Stimulated activated CD8-positive, alpha-beta memory T cell treated with anti-CD3 and anti-CD28 coated beads, Interleukin-7, amount 100 ng/mL, for 4 hours (primary cell): ENCODE results near the gene KCNH2.
"Not testable (repeated sequence)": the region's sequence is repeated elsewhere in the genome, so short reads cannot be mapped to it uniquely, and the experiment has no call there.

ENCODE experiments used
- DNase-seq, 2 donors: peaks; one replicate each; pipeline ENCODE4 v3.0.0-alpha.2; 2020; ENCODE audit warnings: low read depth in 2 of 2

The KCNH2 gene

DNA sequence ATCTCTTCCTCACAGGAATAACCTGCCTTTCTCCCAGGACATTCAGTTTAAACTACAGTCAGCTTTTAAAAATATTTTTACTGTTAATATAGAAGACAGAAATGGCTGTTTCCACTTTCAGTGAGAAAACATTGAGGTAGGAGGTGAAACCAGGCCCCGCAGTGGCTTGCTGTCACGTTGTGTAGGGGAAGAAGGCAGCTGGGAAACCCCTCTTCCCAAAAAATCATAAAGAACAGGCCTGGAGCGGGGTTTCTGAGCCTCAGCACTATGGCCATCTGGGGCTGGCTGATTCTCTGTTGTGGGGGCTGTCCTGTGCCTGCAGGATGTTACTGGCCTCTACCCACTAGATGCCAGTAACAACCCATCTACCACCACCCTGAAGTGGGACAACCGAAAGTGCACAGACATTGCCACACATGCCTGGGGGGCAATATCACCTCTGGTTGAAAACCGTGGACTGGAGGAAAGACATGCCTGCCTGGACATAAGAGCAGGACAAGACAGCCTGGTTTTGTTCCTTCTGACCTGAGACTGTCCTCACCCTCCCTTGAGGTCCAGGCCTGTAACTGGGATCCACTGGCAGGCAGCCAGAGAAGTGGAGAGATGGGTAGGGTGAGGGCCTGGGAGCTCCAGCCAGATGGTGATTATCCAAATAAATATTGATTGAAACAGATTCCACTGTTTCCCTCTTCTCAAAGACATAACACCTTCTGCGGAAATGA lies 43.9 kb downstream of the KCNH2 start:
- no peak for DNase-seq

DNA sequence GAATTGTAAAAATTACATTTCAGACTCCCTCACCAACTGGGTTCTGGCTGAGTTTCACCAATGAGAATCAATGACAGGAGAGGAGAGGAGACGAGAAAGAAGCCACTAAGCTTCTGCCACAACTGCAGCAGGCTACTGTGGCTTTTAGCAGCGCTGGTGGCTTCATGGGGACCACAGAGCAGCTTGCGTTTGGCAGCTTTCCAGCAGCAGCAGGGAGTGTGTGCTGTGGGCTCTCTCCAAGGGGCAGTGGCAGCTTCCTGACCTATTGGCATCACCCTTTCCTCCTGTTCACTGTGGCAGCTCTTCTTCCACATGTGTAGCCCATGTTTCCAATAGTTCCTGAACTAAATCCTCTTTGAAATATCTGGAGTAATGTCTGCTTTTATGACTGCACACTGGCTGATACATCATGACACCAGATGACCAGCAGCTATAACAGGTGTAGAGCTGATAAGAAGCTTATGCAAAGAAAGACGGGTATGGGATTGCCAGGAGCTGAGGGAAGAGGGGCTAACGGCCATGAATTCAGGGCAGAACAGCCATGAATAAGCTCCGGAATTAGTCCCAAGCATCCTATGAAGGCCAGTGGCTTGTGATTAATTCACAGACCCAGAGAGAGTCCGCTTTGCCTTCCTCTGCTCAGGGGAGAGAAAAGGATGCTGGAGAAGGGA lies 46.8 kb downstream of the KCNH2 start:
- DNase-seq: no peak

DNA sequence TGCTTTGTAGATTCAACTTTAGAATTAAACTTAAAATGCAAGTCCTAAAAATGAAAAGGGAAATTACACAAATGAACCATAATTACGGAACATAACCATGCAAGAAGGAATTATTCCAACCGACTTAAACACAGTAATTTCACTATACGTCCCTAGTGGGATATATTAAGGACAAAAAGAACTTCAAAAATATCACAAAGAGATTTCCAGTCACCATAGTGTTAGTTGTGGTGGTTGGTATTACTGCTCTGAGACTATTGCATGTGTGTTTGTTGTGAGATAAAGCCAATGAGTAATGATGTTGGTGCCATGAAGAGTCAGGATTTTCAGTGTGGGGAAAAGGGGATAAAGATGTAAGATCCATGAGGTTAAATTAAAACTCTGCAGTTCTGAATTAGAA lies 49.6 kb downstream of the KCNH2 start:
- no peak for DNase-seq

DNA sequence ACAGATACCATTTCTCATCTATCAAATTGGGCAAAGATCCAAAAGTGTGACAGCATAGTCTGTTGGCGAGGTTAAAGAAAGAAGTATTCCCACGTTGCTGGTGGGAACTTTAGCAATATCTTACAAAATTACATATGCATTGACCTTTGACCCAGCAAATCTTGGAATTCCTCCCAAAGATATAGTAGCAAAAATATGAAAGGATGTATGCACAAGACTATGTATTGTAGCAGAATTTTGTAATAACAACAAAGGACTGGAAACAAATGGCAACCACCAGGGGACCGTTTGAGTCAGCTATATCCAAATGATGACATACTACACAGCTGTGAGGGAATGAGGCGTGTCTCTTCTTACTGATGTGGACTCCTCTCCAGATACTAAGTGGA lies 50.2 kb downstream of the KCNH2 start:
- no peak for DNase-seq

DNA sequence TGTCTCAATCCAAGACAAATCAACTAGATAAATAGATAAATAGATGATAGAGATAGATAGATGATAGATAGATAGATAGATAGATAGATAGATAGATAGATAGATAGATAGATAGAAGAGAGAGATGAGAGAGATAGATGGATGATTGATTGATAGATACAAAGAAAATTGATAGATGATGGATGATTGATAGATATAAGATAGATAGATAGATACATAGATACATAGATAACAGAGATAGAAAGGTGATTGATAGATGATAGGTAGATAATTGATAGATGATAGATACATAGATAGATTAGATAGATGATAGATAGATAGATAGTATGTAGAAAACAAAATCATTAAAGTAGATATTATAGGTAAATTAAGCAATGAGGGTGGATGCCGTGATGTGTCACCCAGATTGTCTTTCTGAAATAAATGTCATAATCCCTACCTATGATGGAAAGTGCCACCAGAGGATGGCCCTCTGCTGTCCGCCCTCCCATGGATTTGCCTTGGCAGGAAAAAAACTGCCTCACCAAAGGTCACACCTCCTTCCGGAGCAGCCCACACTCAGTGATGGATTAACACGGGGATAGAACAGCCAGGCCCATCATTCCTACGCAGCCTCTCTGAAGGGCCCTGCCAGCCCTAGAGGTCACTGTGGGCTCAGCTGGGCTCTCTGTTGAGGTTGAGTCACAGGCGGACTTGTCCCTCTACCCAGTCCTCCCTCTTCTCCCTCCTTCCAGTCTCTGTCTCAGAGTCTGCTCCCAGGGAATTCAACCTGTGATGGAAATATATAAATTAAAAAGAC lies 50.8 kb downstream of the KCNH2 start:
- no peak for DNase-seq

DNA sequence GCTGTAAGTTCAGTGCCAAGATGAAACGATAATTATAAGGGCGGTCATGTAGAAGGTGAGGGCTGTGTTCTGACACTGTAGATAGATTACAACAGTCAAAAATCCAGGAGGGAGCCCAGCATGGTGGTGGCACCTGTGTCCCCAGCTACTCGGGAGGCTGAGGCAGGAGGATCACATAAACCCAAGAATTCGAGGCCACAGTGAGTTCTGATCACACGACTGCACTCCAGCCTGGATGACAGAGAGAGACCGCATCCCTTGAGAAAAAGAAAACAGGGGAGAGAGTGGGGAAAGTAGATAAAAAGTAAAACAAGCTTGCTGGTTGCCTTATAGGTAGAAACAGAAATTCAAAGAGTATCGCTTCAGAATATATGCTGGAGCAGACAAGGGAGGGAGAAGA lies 52.1 kb downstream of the KCNH2 start:
- DNase-seq: no peak

DNA sequence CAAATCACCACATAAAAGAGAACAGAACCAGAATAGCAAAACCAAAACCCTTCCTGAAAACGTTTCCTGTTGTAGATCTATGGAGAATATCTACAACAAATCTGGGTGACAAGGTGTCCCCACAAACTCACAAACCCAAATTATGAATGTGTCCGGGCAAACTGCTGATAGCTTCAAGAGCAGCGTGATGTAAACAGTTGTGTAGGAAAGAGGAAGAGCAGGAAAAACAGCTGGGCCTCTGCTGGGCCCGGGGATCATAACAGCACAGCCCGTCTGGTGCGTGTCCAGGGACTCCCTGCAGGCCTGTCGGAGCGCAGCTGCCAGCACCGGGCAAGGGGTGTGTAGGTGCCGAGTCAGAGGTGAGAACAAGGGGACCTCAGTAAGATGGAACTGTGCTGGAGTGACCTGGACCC lies 53.7 kb downstream of the KCNH2 start:
- no peak for DNase-seq

DNA sequence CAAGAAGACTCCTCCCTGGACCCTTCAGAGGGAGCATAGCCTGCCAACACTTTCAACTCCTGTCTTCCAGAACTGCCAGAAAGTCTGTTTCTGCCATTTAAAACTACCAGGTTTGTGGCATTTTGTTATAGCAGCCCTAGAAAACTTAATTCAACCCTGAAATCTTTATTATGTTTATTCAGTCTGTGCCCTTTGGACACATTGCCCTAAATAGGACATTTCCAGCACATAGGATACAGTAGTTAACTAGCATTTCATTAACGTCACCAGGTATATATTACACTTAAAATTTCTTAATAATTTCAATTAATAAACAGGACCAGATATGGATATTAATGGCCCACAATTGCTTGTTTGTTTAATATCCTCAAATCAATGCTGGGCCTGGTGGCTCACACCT lies 54.3 kb downstream of the KCNH2 start:
- DNase-seq: no peak

DNA sequence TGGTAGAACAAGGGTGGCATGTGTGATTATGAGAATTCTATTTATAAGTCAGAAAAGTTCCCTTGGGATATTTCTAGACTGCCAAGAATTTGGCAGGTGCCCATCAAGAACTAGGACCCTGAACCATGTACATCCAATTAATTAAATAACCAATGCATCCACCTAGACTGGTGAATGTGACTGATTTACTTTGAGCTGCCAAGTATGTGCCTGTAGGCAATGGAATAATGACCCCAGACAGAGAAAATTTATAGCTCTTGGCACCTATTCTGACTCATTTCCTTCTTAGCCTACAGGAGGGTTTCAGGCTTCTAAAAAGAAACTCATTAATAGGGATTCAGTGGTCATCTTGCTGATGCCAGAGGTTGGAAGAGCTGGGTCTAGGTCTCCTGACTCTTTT lies 54.9 kb downstream of the KCNH2 start:
- no peak for DNase-seq

DNA sequence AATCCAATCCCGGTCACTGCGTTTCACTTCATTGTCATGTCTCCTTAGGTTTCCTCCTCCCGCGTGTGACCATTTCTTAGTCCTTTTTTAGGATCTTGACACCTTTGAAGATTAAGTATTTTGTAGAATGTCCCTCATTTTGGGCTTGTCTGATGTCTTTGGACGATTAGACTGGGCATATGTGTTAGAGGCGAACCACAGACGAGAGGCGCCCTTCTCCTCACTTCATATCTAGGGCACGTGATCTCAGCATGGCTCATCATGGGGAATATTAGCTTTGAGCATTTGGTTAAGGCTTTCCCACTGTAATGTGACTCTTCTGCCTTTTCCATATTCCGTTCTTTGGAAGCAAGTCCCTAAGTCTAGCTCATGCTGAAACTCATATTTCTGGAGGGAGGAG lies 59.0 kb downstream of the KCNH2 start:
- no peak for DNase-seq

DNA sequence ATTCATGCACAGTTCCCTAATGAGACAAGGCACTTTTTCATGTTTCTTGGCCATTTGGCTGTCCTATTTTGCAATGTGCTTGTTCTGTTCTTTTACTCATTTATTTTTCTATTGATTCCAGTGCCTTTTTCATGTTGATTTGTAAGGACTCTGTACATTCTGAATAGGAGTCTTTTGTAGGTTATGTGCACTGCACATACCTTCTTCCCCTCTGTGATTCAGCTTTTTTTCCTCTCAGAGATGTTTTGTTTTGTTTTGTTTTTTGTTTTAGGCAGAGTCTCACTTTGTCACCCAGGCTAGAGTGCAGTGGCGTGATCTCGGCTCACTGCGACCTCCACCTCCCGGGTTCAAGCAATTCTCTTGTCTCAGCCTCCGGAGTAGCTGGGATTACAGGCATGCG lies 59.7 kb downstream of the KCNH2 start:
- no peak for DNase-seq

DNA sequence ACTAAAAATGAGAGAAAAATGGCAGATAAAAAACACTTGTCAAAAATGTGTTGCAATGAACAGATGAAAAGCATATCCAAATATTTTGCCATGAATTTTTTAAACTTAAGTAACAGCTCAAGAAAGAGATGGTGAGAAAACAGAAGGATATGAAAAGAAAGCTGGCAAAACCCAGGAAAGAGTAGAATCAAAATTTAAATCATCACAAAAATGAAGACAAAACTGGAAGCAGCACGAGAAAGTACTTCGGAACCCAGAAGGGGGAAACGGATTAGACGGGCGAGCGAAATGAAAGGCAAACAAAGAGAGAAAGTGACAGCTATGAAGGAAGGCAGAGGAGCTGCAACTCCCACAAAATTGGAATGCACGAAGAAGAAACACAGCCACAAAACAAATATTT lies 60.2 kb downstream of the KCNH2 start:
- DNase-seq: no peak

DNA sequence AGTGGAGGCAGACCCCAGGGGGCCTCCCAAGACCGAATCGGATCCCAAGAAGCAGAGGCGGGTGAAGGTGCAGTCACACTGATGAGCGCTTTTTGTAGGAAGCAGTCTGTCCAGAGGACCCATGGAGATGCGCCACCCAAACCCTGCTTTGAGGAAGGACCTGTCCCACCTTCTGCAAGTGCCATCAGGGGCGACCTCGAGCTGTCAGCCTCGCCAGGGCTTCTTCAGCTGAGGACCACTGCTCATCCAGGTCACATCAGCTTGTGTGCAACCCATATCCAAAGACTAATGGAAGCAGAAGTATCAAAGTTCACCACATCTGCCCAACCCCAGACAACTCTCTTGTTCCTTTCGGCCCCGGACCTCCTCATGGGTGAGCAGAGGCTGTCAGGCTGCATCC lies 61.5 kb downstream of the KCNH2 start:
- DNase-seq: no peak

DNA sequence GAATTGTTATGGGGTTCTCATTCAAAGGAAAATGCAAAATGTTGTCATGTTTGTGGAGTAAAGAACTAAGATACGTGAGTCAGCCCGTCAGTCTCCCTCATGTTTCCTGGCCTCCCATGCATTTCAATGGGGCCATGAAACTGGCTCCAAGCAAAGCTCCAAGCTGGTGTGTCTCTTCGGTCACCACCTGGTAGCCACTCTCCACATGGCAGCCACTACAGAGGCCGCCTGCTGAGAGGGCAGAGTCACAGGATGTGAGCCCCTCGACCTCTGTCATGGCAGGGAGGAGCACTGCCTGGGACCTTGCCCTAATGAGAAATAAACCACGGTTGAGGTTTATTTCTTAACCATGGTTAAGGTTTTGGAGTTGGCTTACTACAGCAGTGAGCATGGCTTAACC lies 63.2 kb downstream of the KCNH2 start:
- no peak for DNase-seq

DNA sequence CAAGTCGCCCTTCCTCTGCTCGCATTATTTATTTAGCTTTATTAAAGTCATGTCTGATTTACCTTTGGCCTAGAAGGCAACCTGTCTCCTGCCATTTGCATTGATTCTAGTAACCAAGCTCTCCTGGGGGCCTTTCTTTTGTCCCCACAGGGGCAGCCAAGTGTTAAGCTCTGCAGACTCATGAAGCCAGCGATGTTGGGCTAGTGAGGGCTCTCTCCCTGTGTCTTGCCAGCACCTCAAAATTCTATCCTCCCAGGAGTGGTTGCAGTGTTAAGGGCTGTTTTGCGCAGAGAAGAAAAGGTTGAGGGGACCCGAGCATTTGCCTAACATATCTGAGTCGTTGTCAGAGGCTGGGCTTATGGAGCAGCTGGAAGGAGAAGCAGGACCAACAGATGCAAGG lies 63.9 kb downstream of the KCNH2 start:
- DNase-seq: no peak

DNA sequence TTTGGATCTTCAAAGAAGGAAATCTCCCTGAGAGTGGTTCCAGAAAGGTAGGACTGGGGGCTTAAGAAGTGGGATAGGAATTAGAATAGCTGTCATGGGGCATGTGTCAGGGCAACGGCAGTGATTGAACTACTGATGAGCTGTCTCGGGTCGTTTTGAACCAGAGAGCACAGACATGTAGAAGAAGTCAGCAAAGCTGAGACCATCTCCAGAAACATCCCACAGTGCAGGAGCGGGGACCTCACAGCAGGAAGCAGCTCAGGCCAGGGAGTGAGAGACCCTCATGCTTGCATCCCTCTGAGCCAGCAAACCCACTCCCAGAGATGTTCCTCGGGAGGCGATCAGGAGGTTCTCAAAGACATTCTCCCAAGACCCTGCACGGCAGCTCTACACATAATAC lies 65.7 kb downstream of the KCNH2 start:
- DNase-seq: no peak

DNA sequence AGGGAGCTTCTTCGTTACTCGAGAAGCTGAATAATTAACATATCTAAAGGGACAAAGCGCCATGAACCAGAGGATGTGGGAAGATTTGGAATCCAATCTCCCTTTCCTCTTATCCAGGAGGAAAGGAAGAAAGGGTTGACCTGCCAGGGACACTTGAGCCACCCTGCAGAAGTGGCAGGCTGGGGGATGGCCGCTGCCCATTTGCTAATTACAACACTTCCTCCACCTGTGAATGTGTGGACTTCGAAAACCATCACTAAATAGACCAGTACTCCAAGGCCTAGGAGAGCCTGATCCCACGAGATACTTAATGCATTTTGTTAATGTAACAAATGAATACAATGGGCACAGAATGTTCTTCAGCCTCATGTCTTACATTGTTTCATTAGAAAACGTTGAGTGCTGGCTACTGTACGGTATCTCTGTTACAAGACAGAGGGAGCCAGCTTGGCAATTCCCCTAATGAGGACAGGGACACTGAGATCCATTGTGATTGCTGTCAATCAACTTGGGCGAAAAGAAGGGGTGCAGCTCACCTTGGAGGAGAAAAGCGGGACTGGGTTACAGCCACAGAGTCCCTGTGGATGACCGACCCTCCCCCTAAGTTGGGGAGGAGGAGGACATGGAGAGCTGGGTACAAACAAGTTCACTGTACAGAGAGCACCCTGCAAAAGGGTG lies 66.4 kb downstream of the KCNH2 start:
- DNase-seq: no peak

DNA sequence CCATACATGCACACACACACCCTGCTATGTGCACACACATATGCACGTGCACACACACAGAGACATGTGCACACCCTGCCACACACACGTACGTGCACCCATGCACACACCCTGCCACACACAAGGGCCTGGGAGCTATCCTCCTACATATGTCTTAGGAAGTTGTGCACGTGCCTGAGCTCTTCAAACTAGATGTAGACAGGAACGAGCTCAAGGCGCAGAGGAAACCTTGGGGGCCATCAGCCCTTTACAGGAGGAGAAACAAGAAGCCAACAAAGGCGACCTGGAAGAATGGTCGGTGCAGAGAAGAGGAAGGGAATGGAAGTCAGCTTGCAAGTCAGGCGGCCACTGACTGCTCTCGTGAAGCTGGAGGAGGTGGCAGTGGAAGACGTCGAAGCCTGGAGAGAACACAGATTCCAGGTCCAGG lies 67.1 kb downstream of the KCNH2 start:
- DNase-seq: no peak

DNA sequence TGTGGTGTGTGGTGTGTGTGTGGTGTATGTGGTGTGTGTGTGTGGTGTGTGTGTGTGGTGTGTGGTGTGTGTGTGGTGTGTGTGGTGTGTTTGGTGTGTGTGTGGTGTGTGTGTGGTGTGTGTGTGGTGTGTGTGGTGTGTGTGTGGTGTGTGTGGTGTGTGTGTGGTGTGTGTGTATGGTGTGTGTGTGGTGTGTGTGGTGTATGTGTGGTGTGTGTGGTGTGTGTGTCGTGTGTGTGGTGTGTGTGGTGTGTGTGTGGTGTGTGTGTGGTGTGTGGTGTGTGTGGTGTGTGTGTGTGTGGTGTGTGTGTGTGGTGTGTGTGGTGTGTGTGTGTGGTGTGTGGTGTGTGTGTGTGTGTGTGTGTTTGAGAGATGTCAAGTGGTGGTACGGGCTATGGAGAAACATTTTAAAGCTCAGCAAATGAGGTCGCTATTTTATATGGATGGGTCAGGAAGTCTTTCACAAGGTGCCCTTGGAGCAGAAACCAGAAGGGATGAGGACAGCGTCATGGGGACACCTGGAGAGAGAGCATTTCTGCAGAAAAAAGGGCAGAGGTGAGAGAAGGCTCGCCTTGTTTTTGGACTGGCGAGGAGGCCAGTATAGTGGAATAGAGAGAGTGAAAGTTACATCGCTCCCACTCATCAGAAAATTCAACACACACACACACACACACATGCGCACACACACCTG lies 67.7 kb downstream of the KCNH2 start:
- not testable (repeated sequence) for DNase-seq

DNA sequence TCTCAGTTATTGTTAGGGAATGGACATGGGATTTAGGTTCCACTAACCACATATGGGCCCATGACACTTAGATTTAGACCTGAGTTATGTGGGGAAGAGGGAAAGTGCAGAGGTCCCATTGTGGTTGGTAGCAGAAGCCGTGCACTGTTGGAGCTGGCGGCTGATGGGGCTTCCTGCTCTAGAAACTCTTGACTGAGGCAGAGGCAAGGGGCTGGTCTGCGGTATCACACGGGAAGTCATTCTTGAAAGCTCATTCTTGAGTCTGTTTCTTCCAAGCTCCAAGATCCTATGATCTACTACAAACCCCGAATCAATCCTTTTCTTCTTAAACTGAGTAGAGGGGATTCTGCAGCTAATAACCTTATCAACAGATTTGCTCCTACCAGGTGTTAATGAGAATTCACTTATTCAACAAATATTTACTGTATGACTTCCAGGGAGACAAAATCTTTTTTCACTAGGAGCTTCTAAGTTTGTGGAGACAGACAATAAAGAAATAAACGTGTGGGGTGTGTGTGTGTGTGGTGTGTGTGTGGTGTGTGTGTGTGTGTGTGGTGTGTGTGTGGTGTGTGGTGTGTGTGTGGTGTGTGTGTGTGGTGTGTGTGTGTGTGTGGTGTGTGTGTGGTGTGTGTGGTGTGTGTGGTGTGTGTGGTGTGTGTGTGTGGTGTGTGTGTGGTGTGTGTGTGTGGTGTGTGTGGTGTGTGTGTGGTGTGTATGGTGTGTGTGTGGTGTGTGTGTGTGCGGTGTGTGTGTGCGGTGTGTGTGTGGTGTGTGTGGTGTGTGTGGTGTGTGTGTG lies 68.7 kb downstream of the KCNH2 start:
- DNase-seq: peak in 1 of 2 donors; percentile 13

DNA sequence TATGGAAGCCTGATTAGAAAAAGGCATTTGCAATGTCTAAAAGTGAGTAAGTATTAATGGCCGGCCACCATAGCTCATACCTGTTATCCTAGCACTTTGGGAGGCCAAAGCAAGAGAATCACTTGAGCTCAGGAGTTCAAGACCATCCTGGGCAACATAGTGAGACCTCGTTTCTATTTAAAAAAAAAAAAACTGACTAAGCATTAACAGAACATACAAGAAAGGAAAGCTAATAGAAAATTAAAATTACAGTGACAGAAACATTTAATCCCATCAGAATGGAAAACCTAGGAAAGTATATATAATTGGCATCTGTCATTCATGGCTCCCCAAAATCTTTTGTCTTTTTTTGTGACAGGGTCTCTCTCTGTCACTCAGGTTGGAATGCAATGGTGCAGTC lies 69.9 kb downstream of the KCNH2 start:
- no peak for DNase-seq
